Uterus (tissue), 2 donors: ENCODE data around the gene ULK4.

ENCODE experiments used
- CTCF ChIP-seq, 4 experiments: fragments of 200-600 bp in 2 of 4; fragments of 450-650 bp in 2 of 4; sonication (generic) in 2 of 4; IDR thresholded peaks; one replicate each; pipeline ENCODE4 v1.5.1; 2016 to 2019; ENCODE audit warnings: antibody characterized with exemption in 4 of 4, mild to moderate bottlenecking in 2 of 4, moderate library complexity in 1 of 4
- POLR2A ChIP-seq, 2 donors: fragments of 450-650 bp; IDR thresholded peaks; one replicate each; pipeline ENCODE4 v1.6.1; 2016; ENCODE audit warnings: antibody characterized with exemption in 2 of 2, mild to moderate bottlenecking in 1 of 2, moderate library complexity in 1 of 2

GRCh38 chr3:41198046-41198445 is 763.9 kb downstream of the ULK4 start:
- no peak for TF ChIP-seq CTCF (IDR thresholded peaks at IDR 0.05)
- no peak for TF ChIP-seq POLR2A (IDR thresholded peaks at IDR 0.05)
